ENCODE data around the gene NEURL1B.

NEURL1B gene

GRCh38 chr5:172716796-172717313 is 75.8 kb downstream of the NEURL1B start:
- Histone ChIP-seq H3K4me1 (ENCODE audit: insufficient read depth, low read length) (no peaks in the 10 kb centered on the region), H3K9ac (ENCODE audit: low read depth, low read length) (no peak overlapping the region), H3K27ac (ENCODE audit: low read length) (no peak overlapping the region), H3K27me3 (ENCODE audit: insufficient read depth, low read length) (peaks cover 42% of the 10 kb centered on the region), H3K4me3 (ENCODE audit: low read length) (peak overlapping the region; percentile 56; the same call in 1 of the 2 replicates), H3K36me3 (ENCODE audit: insufficient read depth, low read depth, low read length) (no peaks in the 10 kb centered on the region), H3K9me3 (ENCODE audit: insufficient read depth, low read depth, low read length) (no peaks in the 10 kb centered on the region)

GRCh38 chr5:172717481-172718195 is 76.6 kb downstream of the NEURL1B start:
- H3K4me1 ChIP-seq (ENCODE audit: insufficient read depth, low read length) = no peaks in the 10 kb centered on the region
- peaks cover 47% of the 10 kb centered on the region for H3K27me3 ChIP-seq (ENCODE audit: insufficient read depth, low read length)
- H3K27ac ChIP-seq (ENCODE audit: low read length) = no peak overlapping the region
- H3K9ac ChIP-seq (ENCODE audit: low read depth, low read length) = no peak overlapping the region
- no peaks in the 10 kb centered on the region for H3K36me3 ChIP-seq (ENCODE audit: insufficient read depth, low read depth, low read length)
- no peak overlapping the region for H3K4me3 ChIP-seq (ENCODE audit: low read length)
- H3K9me3 ChIP-seq (ENCODE audit: insufficient read depth, low read depth, low read length) = no peaks in the 10 kb centered on the region

- Histone ChIP-seq H3K9ac (ENCODE audit: low read depth, low read length) (no peak overlapping the region), H3K4me1 (ENCODE audit: insufficient read depth, low read length) (no peaks in the 10 kb centered on the region), H3K27me3 (ENCODE audit: insufficient read depth, low read length) (peaks cover 52% of the 10 kb centered on the region), H3K9me3 (ENCODE audit: insufficient read depth, low read depth, low read length) (no peaks in the 10 kb centered on the region), H3K4me3 (ENCODE audit: low read length) (no peak overlapping the region), H3K27ac (ENCODE audit: low read length) (no peak overlapping the region), H3K36me3 (ENCODE audit: insufficient read depth, low read depth, low read length) (no peaks in the 10 kb centered on the region)
Observed at GRCh38 chr5:172718527-172719114, 77.6 kb downstream of the NEURL1B start.

- H3K27ac ChIP-seq (ENCODE audit: low read length) = no peak overlapping the region
- no peaks in the 10 kb centered on the region for H3K9me3 ChIP-seq (ENCODE audit: insufficient read depth, low read depth, low read length)
- no peak overlapping the region for H3K9ac ChIP-seq (ENCODE audit: low read depth, low read length)
- no peaks in the 10 kb centered on the region for H3K36me3 ChIP-seq (ENCODE audit: insufficient read depth, low read depth, low read length)
- H3K27me3 ChIP-seq (ENCODE audit: insufficient read depth, low read length) = peaks cover 58% of the 10 kb centered on the region
- H3K4me3 ChIP-seq (ENCODE audit: low read length) = no peak overlapping the region
- no peaks in the 10 kb centered on the region for H3K4me1 ChIP-seq (ENCODE audit: insufficient read depth, low read length)
Observed at GRCh38 chr5:172719211-172719610, 78.1 kb downstream of the NEURL1B start.

- no peak overlapping the region for H3K4me3 ChIP-seq (ENCODE audit: low read length)
- H3K27me3 ChIP-seq (ENCODE audit: insufficient read depth, low read length) = peaks cover 60% of the 10 kb centered on the region
- H3K4me1 ChIP-seq (ENCODE audit: insufficient read depth, low read length) = no peaks in the 10 kb centered on the region
- no peak overlapping the region for H3K27ac ChIP-seq (ENCODE audit: low read length)
- no peaks in the 10 kb centered on the region for H3K9me3 ChIP-seq (ENCODE audit: insufficient read depth, low read depth, low read length)
- H3K9ac ChIP-seq (ENCODE audit: low read depth, low read length) = no peak overlapping the region
- H3K36me3 ChIP-seq (ENCODE audit: insufficient read depth, low read depth, low read length) = no peaks in the 10 kb centered on the region
Observed at GRCh38 chr5:172720655-172721054, 79.6 kb downstream of the NEURL1B start.

- no peaks in the 10 kb centered on the region for H3K36me3 ChIP-seq (ENCODE audit: insufficient read depth, low read depth, low read length)
- H3K9me3 ChIP-seq (ENCODE audit: insufficient read depth, low read depth, low read length) = no peaks in the 10 kb centered on the region
- no peak overlapping the region for H3K9ac ChIP-seq (ENCODE audit: low read depth, low read length)
- H3K27ac ChIP-seq (ENCODE audit: low read length) = no peak overlapping the region
- H3K27me3 ChIP-seq (ENCODE audit: insufficient read depth, low read length) = peaks cover 60% of the 10 kb centered on the region
- H3K4me1 ChIP-seq (ENCODE audit: insufficient read depth, low read length) = no peaks in the 10 kb centered on the region
- H3K4me3 ChIP-seq (ENCODE audit: low read length) = no peak overlapping the region
Observed at GRCh38 chr5:172721455-172722326, 80.6 kb downstream of the NEURL1B start.

- no peak overlapping the region for H3K4me3 ChIP-seq (ENCODE audit: low read length)
- H3K4me1 ChIP-seq (ENCODE audit: insufficient read depth, low read length) = no peaks in the 10 kb centered on the region
- H3K27me3 ChIP-seq (ENCODE audit: insufficient read depth, low read length) = peaks cover 54% of the 10 kb centered on the region
- no peaks in the 10 kb centered on the region for H3K36me3 ChIP-seq (ENCODE audit: insufficient read depth, low read depth, low read length)
- H3K27ac ChIP-seq (ENCODE audit: low read length) = no peak overlapping the region
- no peaks in the 10 kb centered on the region for H3K9me3 ChIP-seq (ENCODE audit: insufficient read depth, low read depth, low read length)
- no peak overlapping the region for H3K9ac ChIP-seq (ENCODE audit: low read depth, low read length)
Observed at GRCh38 chr5:172722327-172722815, 81.3 kb downstream of the NEURL1B start.

GRCh38 chr5:172723508-172723907 is 82.4 kb downstream of the NEURL1B start:
- Histone ChIP-seq H3K4me1 (ENCODE audit: insufficient read depth, low read length) (no peaks in the 10 kb centered on the region), H3K9me3 (ENCODE audit: insufficient read depth, low read depth, low read length) (no peaks in the 10 kb centered on the region), H3K4me3 (ENCODE audit: low read length) (no peak overlapping the region), H3K27ac (ENCODE audit: low read length) (no peak overlapping the region), H3K27me3 (ENCODE audit: insufficient read depth, low read length) (peaks cover 43% of the 10 kb centered on the region), H3K36me3 (ENCODE audit: insufficient read depth, low read depth, low read length) (no peaks in the 10 kb centered on the region), H3K9ac (ENCODE audit: low read depth, low read length) (no peak overlapping the region)

GRCh38 chr5:172724242-172725183 is 83.5 kb downstream of the NEURL1B start:
- H3K9me3 ChIP-seq (ENCODE audit: insufficient read depth, low read depth, low read length) = no peaks in the 10 kb centered on the region
- H3K9ac ChIP-seq (ENCODE audit: low read depth, low read length) = no peak overlapping the region
- H3K36me3 ChIP-seq (ENCODE audit: insufficient read depth, low read depth, low read length) = no peaks in the 10 kb centered on the region
- H3K4me3 ChIP-seq (ENCODE audit: low read length) = no peak overlapping the region
- H3K27ac ChIP-seq (ENCODE audit: low read length) = no peak overlapping the region
- H3K27me3 ChIP-seq (ENCODE audit: insufficient read depth, low read length) = peaks cover 33% of the 10 kb centered on the region
- no peaks in the 10 kb centered on the region for H3K4me1 ChIP-seq (ENCODE audit: insufficient read depth, low read length)

GRCh38 chr5:172725273-172725672 is 84.2 kb downstream of the NEURL1B start:
- Histone ChIP-seq H3K36me3 (ENCODE audit: insufficient read depth, low read depth, low read length) (no peaks in the 10 kb centered on the region), H3K9ac (ENCODE audit: low read depth, low read length) (no peak overlapping the region; the same call in 1 of the 2 replicates), H3K4me1 (ENCODE audit: insufficient read depth, low read length) (no peaks in the 10 kb centered on the region), H3K27ac (ENCODE audit: low read length) (no peak overlapping the region), H3K9me3 (ENCODE audit: insufficient read depth, low read depth, low read length) (no peaks in the 10 kb centered on the region), H3K4me3 (ENCODE audit: low read length) (no peak overlapping the region), H3K27me3 (ENCODE audit: insufficient read depth, low read length) (peaks cover 25% of the 10 kb centered on the region)

GRCh38 chr5:172725785-172726184 is 84.7 kb downstream of the NEURL1B start:
- Histone ChIP-seq H3K9me3 (ENCODE audit: insufficient read depth, low read depth, low read length) (no peaks in the 10 kb centered on the region), H3K4me3 (ENCODE audit: low read length) (no peak overlapping the region), H3K27me3 (ENCODE audit: insufficient read depth, low read length) (peaks cover 20% of the 10 kb centered on the region), H3K9ac (ENCODE audit: low read depth, low read length) (no peak overlapping the region), H3K36me3 (ENCODE audit: insufficient read depth, low read depth, low read length) (no peaks in the 10 kb centered on the region), H3K27ac (ENCODE audit: low read length) (no peak overlapping the region), H3K4me1 (ENCODE audit: insufficient read depth, low read length) (no peaks in the 10 kb centered on the region)
